K562 (cell line): Measurements from ENCODE around the gene PHF20. TPM values are rescaled to one million over a fixed set of nuclear protein-coding genes. Genes with fewer than 3 reads are reported as not detected.
A peak's percentile ranks its signal among the peaks of the same experiment; 100 is the strongest.

Experiments used
- ARID2 ChIP-seq: fragments of 450-650 bp; IDR thresholded peaks from 2 replicates; pipeline ENCODE4 v1.6.1; 2017; ENCODE audit warnings: antibody characterized with exemption, mild to moderate bottlenecking
- ARID3A ChIP-seq: IDR thresholded peaks from 2 replicates; pipeline ENCODE4 v1.6.1; 2012; ENCODE audit warnings: low read depth, low read length, improper control_type of control experiment, borderline replicate concordance
- CC2D1A ChIP-seq: fragments of 450-650 bp; IDR thresholded peaks from 2 replicates; pipeline ENCODE4 v1.6.1; 2017; ENCODE audit warnings: mild to moderate bottlenecking
- CTCF ChIP-seq, 3 experiments: IDR thresholded peaks in 2 of 3; conservative IDR thresholded peaks in 1 of 3; 2 replicates each; pipeline ENCODE4 v1.5.1; 2011 to 2012; ENCODE audit warnings: low read length in 3 of 3, mild to moderate bottlenecking in 3 of 3, control low read depth in 2 of 3, improper control_type of control experiment in 1 of 3, inconsistent platforms in 1 of 3, low read depth in 1 of 3, mixed read lengths in 1 of 3, moderate library complexity in 1 of 3; ENCODE audit not compliant: insufficient read depth in 2 of 3
- DACH1 ChIP-seq: fragments of 450-650 bp; IDR thresholded peaks from 2 replicates; pipeline ENCODE4 v1.6.1; 2018; ENCODE audit not compliant: partially characterized antibody
- DEAF1 ChIP-seq: fragments of 450-650 bp; formaldehyde crosslinking; IDR thresholded peaks from 2 replicates; pipeline ENCODE4 v1.4.0; 2020; ENCODE audit warnings: mild to moderate bottlenecking, moderate library complexity
- FOXP1 ChIP-seq: sonication (generic); formaldehyde crosslinking; IDR thresholded peaks from 2 replicates; pipeline ENCODE4 v1.8.0; 2022; ENCODE audit warnings: mild to moderate bottlenecking, missing genetic modification reagents
- IFI16 ChIP-seq: fragments of 250-450 bp; sonication (Bioruptor Pico); IDR thresholded peaks from 2 replicates; pipeline ENCODE4 v2.1.2; 2022; ENCODE audit warnings: mild to moderate bottlenecking, inconsistent platforms
- JUND ChIP-seq, 2 experiments: IDR thresholded peaks; 2 replicates in 1 of 2; 3 replicates in 1 of 2; pipeline ENCODE4 v1.6.1; 2011; ENCODE audit warnings: borderline replicate concordance in 2 of 2, low read depth in 2 of 2, low read length in 2 of 2, improper control_type of control experiment in 1 of 2, missing biosample characterization in 1 of 2, missing genetic modification characterization in 1 of 2, missing genetic modification reagents in 1 of 2
- KLF16 ChIP-seq: IDR thresholded peaks from 2 replicates; pipeline ENCODE4 v1.6.1; 2016; ENCODE audit warnings: antibody characterized with exemption
- MAFF ChIP-seq: IDR thresholded peaks from 2 replicates; pipeline ENCODE4 v1.6.1; 2012; ENCODE audit warnings: low read length, improper control_type of control experiment
- MAFK ChIP-seq: IDR thresholded peaks from 2 replicates; pipeline ENCODE4 v1.6.1; 2011; ENCODE audit warnings: low read length, improper control_type of control experiment
- MYC ChIP-seq, 2 experiments: fragments of 250-450 bp in 1 of 2; sonication (Bioruptor Pico) in 1 of 2; IDR thresholded peaks; 2 replicates each; pipeline versions ENCODE4 v1.5.1 to v1.6.1; 2012 to 2021; ENCODE audit warnings: low read depth in 2 of 2, borderline replicate concordance in 1 of 2, improper control_type of control experiment in 1 of 2, low read length in 1 of 2, mild to moderate bottlenecking in 1 of 2, moderate library complexity in 1 of 2
- NCOR1 ChIP-seq: fragments of 450-650 bp; IDR thresholded peaks from 2 replicates; pipeline ENCODE4 v1.6.1; 2016; ENCODE audit warnings: mild to moderate bottlenecking, moderate library complexity
- PCBP2 ChIP-seq: fragments of 200-400 bp; formaldehyde crosslinking; IDR thresholded peaks from 2 replicates; pipeline ENCODE4 v1.6.1; 2018; ENCODE audit warnings: low read length, low read depth, mild to moderate bottlenecking, moderate library complexity; ENCODE audit not compliant: poor library complexity, severe bottlenecking
- SMC3 ChIP-seq: conservative IDR thresholded peaks from 2 replicates; pipeline ENCODE4 v1.6.1; 2011; ENCODE audit warnings: low read depth, low read length, improper control_type of control experiment; ENCODE audit not compliant: insufficient read depth
- STAG1 ChIP-seq: sonication (generic); formaldehyde crosslinking; IDR thresholded peaks from 2 replicates; pipeline ENCODE4 v1.5.0; 2020; ENCODE audit warnings: missing genetic modification reagents, borderline replicate concordance
- U2AF2 ChIP-seq: fragments of 200-400 bp; formaldehyde crosslinking; optimal IDR thresholded peaks from 2 replicates; pipeline ENCODE3; 2017; ENCODE audit warnings: low read depth, mild to moderate bottlenecking, low read length
- VEZF1 ChIP-seq: fragments of 200-800 bp; sonication (Bioruptor generic); IDR thresholded peaks from 2 replicates; pipeline ENCODE4 v1.6.1; 2017; ENCODE audit warnings: missing genetic modification characterization, missing compliant biosample characterization
- ZC3H4 ChIP-seq: sonication (generic); formaldehyde crosslinking; IDR thresholded peaks from 2 replicates; pipeline ENCODE4 v1.9.0; 2021; ENCODE audit warnings: missing genetic modification reagents, borderline replicate concordance
- ZNF316 ChIP-seq: fragments of 450-650 bp; IDR thresholded peaks from 2 replicates; pipeline ENCODE4 v1.6.1; 2016
- polyA plus RNA-seq, 8 experiments: library from polyadenylated mRNA; depleted of rRNA in 4 of 8; stranded (reverse) in 5 of 8; unstranded in 3 of 8; fragments of >200 nt; fragmentation: Nextera tagmentation in 2 of 8; fragmentation: Illumina TruSeq in 1 of 8; extraction: Ambion mirVana in 2 of 8; extraction: Trizol in 1 of 8; gene quantifications; 2 replicates each; pipeline versions ENCODE4 v1.2.1 to v1.2.3, GENCODE V29; 2011 to 2014; ENCODE audit warnings: inconsistent platforms in 1 of 8, missing spikeins in 1 of 8
- total RNA-seq, 7 experiments: library from RNA; depleted of rRNA in 6 of 7; stranded (reverse); fragments of >200 nt in 6 of 7; fragmentation: Illumina TruSeq in 2 of 7; extraction: Trizol in 2 of 7; gene quantifications; 2 replicates each; pipeline versions ENCODE4 v1.2.1 to v1.2.3, GENCODE V29; 2011 to 2021; ENCODE audit warnings: low replicate concordance in 1 of 7

Gene PHF20
- total and polyA plus RNA-seq, 9 of the 15 experiments (the other 6 are each of a cell fraction or from before 2014, with no cell fraction given): 49.9 to 196 (median 70.7) TPM

GRCh38 chr20:35992713-35993335, 221.0 kb downstream of the PHF20 start (continued):
- TF ChIP-seq VEZF1 (CRISPR knock-in tag): peak; percentile 30; the same call in 1 of the 2 replicates
- TF ChIP-seq KLF16: 0 out of 2 replicates have a peak, but pooled peaks have one; percentile 30
- peak; percentile 87 to 94 (median 90) for TF ChIP-seq CTCF (IDR thresholded peaks at IDR 0.05 in 2 of 3, conservative IDR thresholded peaks at IDR 0.05 in 1 of 3; ENCODE audit: insufficient read depth in 2 of 3, low read depth in 1 of 3, low read length in 3 of 3)
- peak; percentile 78 for TF ChIP-seq SMC3
- no peak for TF ChIP-seq ZC3H4
- no peak for TF ChIP-seq NCOR1
- 0 out of 2 replicates have a peak, but pooled peaks have one; percentile 30 for TF ChIP-seq DEAF1 (CRISPR knock-in tag)
- TF ChIP-seq DACH1: peak; percentile 42
- peak; percentile 48 for TF ChIP-seq ZNF316
- no peak for TF ChIP-seq U2AF2
- 0 out of 2 replicates have a peak, but pooled peaks have one; percentile 23 for TF ChIP-seq JUND (IDR thresholded peaks at IDR 0.05; ENCODE audit: borderline replicate concordance, low read depth, low read length)
- no peak for TF ChIP-seq JUND (tag; IDR thresholded peaks at IDR 0.05; ENCODE audit: borderline replicate concordance, low read depth, low read length)
- TF ChIP-seq MAFK: peak; percentile 44; the same call in 1 of the 2 replicates
- TF ChIP-seq IFI16 (CRISPR knock-in tag): no peak
- TF ChIP-seq MAFF: 0 out of 2 replicates have a peak, but pooled peaks have one; percentile 20
- peak; percentile 29; the same call in 1 of the 2 replicates for TF ChIP-seq CC2D1A
- no peak for TF ChIP-seq PCBP2
- TF ChIP-seq ARID3A: peak; percentile 62; the same call in 1 of the 2 replicates
- peak; percentile 52; the same call in 1 of the 2 replicates for TF ChIP-seq ARID2
- TF ChIP-seq STAG1 (CRISPR knock-in tag): peak; percentile 67; the same call in 1 of the 2 replicates
- TF ChIP-seq FOXP1 (CRISPR knock-in tag): no peak
- 0 out of 2 replicates have a peak, but pooled peaks have one; percentile 30 for TF ChIP-seq MYC (IDR thresholded peaks at IDR 0.05; ENCODE audit: low read depth, low read length)
- TF ChIP-seq MYC (CRISPR knock-in tag; IDR thresholded peaks at IDR 0.05; ENCODE audit: borderline replicate concordance, low read depth): no peak
